Neural cell (in vitro differentiated cells): Measurements from ENCODE around the gene SND1. TPM values are rescaled to one million over a fixed set of nuclear protein-coding genes. Genes with fewer than 3 reads are reported as not detected.
A peak's percentile ranks its signal among the peaks of the same experiment; 100 is the strongest.

ENCODE experiments used
- H2AFZ ChIP-seq: fragments of 200-600, 300-800 bp; sonication (generic), shearing (Covaris generic); 2 replicates; pipeline ENCODE4 v1.6.0; 2014; ENCODE audit warnings: low read depth, mild to moderate bottlenecking, antibody characterized with exemption, low read length, moderate library complexity
- H3F3A ChIP-seq: fragments of 200-600 bp; shearing (Covaris generic); 2 replicates; pipeline ENCODE4 v1.6.1; 2016; ENCODE audit warnings: mild to moderate bottlenecking, moderate library complexity, mixed read lengths, antibody characterized with exemption, low read length; ENCODE audit not compliant: insufficient read depth, poor library complexity, severe bottlenecking
- H3K27ac ChIP-seq: fragments of 200-600, 300-800 bp; sonication (generic), shearing (Covaris generic); 2 replicates; pipeline ENCODE4 v1.5.1; 2014; ENCODE audit warnings: mild to moderate bottlenecking, low read length, moderate library complexity
- H3K27me3 ChIP-seq: fragments of 300-800, 200-600 bp; sonication (generic), shearing (Covaris generic); 2 replicates; pipeline ENCODE4 v1.6.0; 2014; ENCODE audit warnings: mild to moderate bottlenecking, low read depth, low read length, moderate library complexity; ENCODE audit not compliant: insufficient read depth
- H3K36me3 ChIP-seq: fragments of 300-800, 200-600 bp; sonication (generic), shearing (Covaris generic); 2 replicates; pipeline ENCODE4 v1.5.1; 2014; ENCODE audit warnings: mild to moderate bottlenecking, antibody characterized with exemption, low read length, moderate library complexity; ENCODE audit not compliant: insufficient read depth
- H3K4me2 ChIP-seq: fragments of 300-800, 200-600 bp; sonication (generic), shearing (Covaris generic); 2 replicates; pipeline ENCODE4 v1.6.0; 2014; ENCODE audit warnings: mild to moderate bottlenecking, low read length
- H3K4me3 ChIP-seq: fragments of 300-800, 200-600 bp; sonication (generic), shearing (Covaris generic); 2 replicates; pipeline ENCODE4 v1.5.1; 2014; ENCODE audit warnings: mild to moderate bottlenecking, low read length, moderate library complexity
- H3K79me2 ChIP-seq: fragments of 200-600 bp; shearing (Covaris generic); replicated peaks from 2 replicates; pipeline ENCODE4 v1.6.0; 2014; ENCODE audit warnings: mild to moderate bottlenecking, low read length, moderate library complexity; ENCODE audit not compliant: insufficient read depth
- H3K9ac ChIP-seq: fragments of 300-800, 200-600 bp; sonication (generic), shearing (Covaris generic); 2 replicates; pipeline ENCODE4 v1.6.1; 2016; ENCODE audit warnings: mild to moderate bottlenecking, low read length, mixed read lengths
- H3K9me2 ChIP-seq: fragments of 200-600 bp; shearing (Covaris generic); 2 replicates; pipeline ENCODE4 v1.6.1; 2016; ENCODE audit warnings: mild to moderate bottlenecking, low read length, mixed read lengths; ENCODE audit not compliant: insufficient read depth
- H3K9me3 ChIP-seq: fragments of 200-600, 300-800 bp; sonication (generic), shearing (Covaris generic); 2 replicates; pipeline ENCODE4 v1.6.1; 2016; ENCODE audit warnings: mild to moderate bottlenecking, mixed run types, low read length, moderate library complexity, mixed read lengths
- H4K20me1 ChIP-seq: fragments of 200-600 bp; shearing (Covaris generic); 2 replicates; pipeline ENCODE4 v1.6.1; 2016; ENCODE audit warnings: mild to moderate bottlenecking, mixed run types; ENCODE audit not compliant: insufficient read depth
- CTCF ChIP-seq: fragments of 450-650 bp; IDR thresholded peaks from 2 replicates; pipeline ENCODE4 v1.5.1; 2014; ENCODE audit warnings: antibody characterized with exemption, mild to moderate bottlenecking, moderate library complexity; ENCODE audit not compliant: poor library complexity, severe bottlenecking
- EP300 ChIP-seq: fragments of 450-650 bp; conservative IDR thresholded peaks from 2 replicates; pipeline ENCODE4 v1.6.1; 2014; ENCODE audit warnings: antibody characterized with exemption, mild to moderate bottlenecking, moderate library complexity; ENCODE audit not compliant: poor library complexity, severe bottlenecking
- EZH2 ChIP-seq: fragments of 200-600, 300-800 bp; shearing (Covaris generic), sonication (generic); IDR thresholded peaks from 2 replicates; pipeline ENCODE4 v1.6.1; 2014; ENCODE audit warnings: antibody characterized with exemption, low read length, borderline replicate concordance, mild to moderate bottlenecking; ENCODE audit not compliant: insufficient read depth, poor library complexity, severe bottlenecking
- MXI1 ChIP-seq: fragments of 450-650 bp; conservative IDR thresholded peaks from 2 replicates; pipeline ENCODE4 v1.6.1; 2014; ENCODE audit warnings: antibody characterized with exemption, mild to moderate bottlenecking; ENCODE audit not compliant: poor library complexity, severe bottlenecking
- POLR2AphosphoS5 ChIP-seq: IDR thresholded peaks from 2 replicates; pipeline ENCODE4 v1.6.1; 2012
- RAD21 ChIP-seq: fragments of 450-650 bp; conservative IDR thresholded peaks from 2 replicates; pipeline ENCODE4 v1.6.1; 2014; ENCODE audit warnings: antibody characterized with exemption, mild to moderate bottlenecking, moderate library complexity
- REST ChIP-seq: IDR thresholded peaks from 2 replicates; pipeline ENCODE4 v1.6.1; 2012; ENCODE audit warnings: borderline replicate concordance
- SMC3 ChIP-seq: fragments of 450-650 bp; conservative IDR thresholded peaks from 2 replicates; pipeline ENCODE4 v1.6.1; 2014; ENCODE audit warnings: antibody characterized with exemption, mild to moderate bottlenecking, moderate library complexity; ENCODE audit not compliant: poor library complexity
- TAF1 ChIP-seq: IDR thresholded peaks from 2 replicates; pipeline ENCODE4 v1.6.1; 2012; ENCODE audit warnings: low read depth
- polyA plus RNA-seq: library from polyadenylated mRNA; depleted of rRNA; stranded (reverse); fragments of >200 nt; gene quantifications from 2 replicates; pipeline ENCODE4 v1.2.3, GENCODE V29; 2014

SND1 gene
- polyA plus RNA-seq, 1 donor from 2014 or later = 37.4 TPM

GRCh38 chr7:127819975-127820731 is 168.2 kb downstream of the SND1 start:
- H3K27ac ChIP-seq = peak overlapping the region; percentile 21
- H3F3A ChIP-seq = peaks cover 6% of the 10 kb centered on the region
- H2AFZ ChIP-seq = no peak overlapping the region
- no peaks in the 10 kb centered on the region for H3K27me3 ChIP-seq
- TF ChIP-seq CTCF = no peak
- TF ChIP-seq EP300 = peak; percentile 64
- TF ChIP-seq POLR2AphosphoS5 = no peak
- no peaks in the 10 kb centered on the region for H3K9me3 ChIP-seq
- peak overlapping the region; percentile 26 for H3K4me2 ChIP-seq
- no peak overlapping the region for H3K9ac ChIP-seq
- no peaks in the 10 kb centered on the region for H3K36me3 ChIP-seq
- no peaks in the 10 kb centered on the region for H4K20me1 ChIP-seq
- peak overlapping the region; percentile 26 for H3K4me3 ChIP-seq
- no peaks in the 10 kb centered on the region for H3K9me2 ChIP-seq
- no peaks in the 10 kb centered on the region for H3K79me2 ChIP-seq

GRCh38 chr7:127820732-127821085 is 168.7 kb downstream of the SND1 start:
- Histone ChIP-seq H3K79me2 (no peaks in the 10 kb centered on the region), H3K9me2 (no peaks in the 10 kb centered on the region), H3K9ac (no peak overlapping the region), H3K4me3 (peak overlapping the region; percentile 26), H3K4me2 (peak overlapping the region; percentile 26), H2AFZ (no peak overlapping the region), H4K20me1 (no peaks in the 10 kb centered on the region), H3K27me3 (no peaks in the 10 kb centered on the region), H3K9me3 (no peaks in the 10 kb centered on the region), H3K27ac (peak overlapping the region; percentile 21), H3K36me3 (no peaks in the 10 kb centered on the region), H3F3A (peaks cover 6% of the 10 kb centered on the region)
- TF ChIP-seq MXI1 (no peak), CTCF (no peak), POLR2AphosphoS5 (no peak), RAD21 (no peak), REST (no peak), EZH2 (no peak), SMC3 (no peak), EP300 (no peak), TAF1 (no peak)
